WTC11 (cell line): ENCODE results near the gene CASKIN2.
"Not testable (repeated sequence)": the region's sequence is repeated elsewhere in the genome, so short reads cannot be mapped to it uniquely, and the experiment has no call there.

Source experiments
- CBFB ChIP-seq: sonication (generic); formaldehyde crosslinking; IDR thresholded peaks from 2 replicates; pipeline ENCODE4 v1.8.1; 2022; ENCODE audit warnings: mild to moderate bottlenecking, low read depth, missing genetic modification reagents
- JUN ChIP-seq: sonication (generic); formaldehyde crosslinking; IDR thresholded peaks from 2 replicates; pipeline ENCODE4 v1.8.0; 2023; ENCODE audit warnings: mild to moderate bottlenecking, missing genetic modification reagents
- MXD4 ChIP-seq: fragments of 250-450 bp; sonication (Bioruptor Pico); IDR thresholded peaks from 2 replicates; pipeline ENCODE4 v1.8.0; 2021; ENCODE audit warnings: mild to moderate bottlenecking, moderate library complexity, borderline replicate concordance
- SMAD4 ChIP-seq: sonication (generic); formaldehyde crosslinking; IDR thresholded peaks from 2 replicates; pipeline ENCODE4 v1.8.0; 2022; ENCODE audit warnings: mild to moderate bottlenecking, missing genetic modification reagents
- SP1 ChIP-seq: sonication (generic); formaldehyde crosslinking; conservative IDR thresholded peaks from 2 replicates; pipeline ENCODE4 v1.8.1; 2022; ENCODE audit warnings: missing genetic modification reagents
- TF ChIP-seq, protein P1 (sequence below): fragments of 200-600 bp; IDR thresholded peaks from 2 replicates; pipeline ENCODE4 v1.8.0; 2022; ENCODE audit warnings: antibody characterized with exemption
- TF ChIP-seq, protein P2 (sequence below): sonication (generic); formaldehyde crosslinking; IDR thresholded peaks from 2 replicates; pipeline ENCODE4 v1.8.0; 2022; ENCODE audit warnings: mild to moderate bottlenecking, missing genetic modification reagents
- TF ChIP-seq, protein P3 (sequence below): fragments of 250-450 bp; sonication (Bioruptor Pico); conservative IDR thresholded peaks from 2 replicates; pipeline ENCODE4 v1.9.0; 2021; ENCODE audit warnings: mild to moderate bottlenecking
- TF ChIP-seq, protein P4 (sequence below): sonication (generic); formaldehyde crosslinking; IDR thresholded peaks from 2 replicates; pipeline ENCODE4 v1.8.0; 2022; ENCODE audit warnings: mild to moderate bottlenecking, missing genetic modification reagents

DNA sequence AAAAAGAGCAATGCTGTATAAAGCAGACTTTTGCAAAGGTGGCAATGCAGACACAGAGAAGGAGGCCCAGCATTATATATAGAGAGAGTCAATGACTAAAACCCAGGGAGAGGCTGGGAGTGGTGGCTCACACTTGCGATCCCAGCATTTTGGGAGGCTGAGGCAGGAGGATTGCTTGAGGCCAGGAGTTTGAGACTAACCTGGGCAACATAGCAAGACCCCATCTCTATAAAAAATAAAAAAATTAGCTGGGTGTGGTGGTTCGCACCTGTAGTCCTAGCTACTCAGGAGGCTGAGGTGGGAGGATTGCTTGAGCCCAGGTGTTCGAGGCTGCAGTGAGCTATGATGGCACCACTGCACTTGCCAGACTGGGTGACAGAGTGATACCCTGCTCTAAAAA lies 60.7 kb downstream of the CASKIN2 start:
- TF ChIP-seq, protein P1, sequence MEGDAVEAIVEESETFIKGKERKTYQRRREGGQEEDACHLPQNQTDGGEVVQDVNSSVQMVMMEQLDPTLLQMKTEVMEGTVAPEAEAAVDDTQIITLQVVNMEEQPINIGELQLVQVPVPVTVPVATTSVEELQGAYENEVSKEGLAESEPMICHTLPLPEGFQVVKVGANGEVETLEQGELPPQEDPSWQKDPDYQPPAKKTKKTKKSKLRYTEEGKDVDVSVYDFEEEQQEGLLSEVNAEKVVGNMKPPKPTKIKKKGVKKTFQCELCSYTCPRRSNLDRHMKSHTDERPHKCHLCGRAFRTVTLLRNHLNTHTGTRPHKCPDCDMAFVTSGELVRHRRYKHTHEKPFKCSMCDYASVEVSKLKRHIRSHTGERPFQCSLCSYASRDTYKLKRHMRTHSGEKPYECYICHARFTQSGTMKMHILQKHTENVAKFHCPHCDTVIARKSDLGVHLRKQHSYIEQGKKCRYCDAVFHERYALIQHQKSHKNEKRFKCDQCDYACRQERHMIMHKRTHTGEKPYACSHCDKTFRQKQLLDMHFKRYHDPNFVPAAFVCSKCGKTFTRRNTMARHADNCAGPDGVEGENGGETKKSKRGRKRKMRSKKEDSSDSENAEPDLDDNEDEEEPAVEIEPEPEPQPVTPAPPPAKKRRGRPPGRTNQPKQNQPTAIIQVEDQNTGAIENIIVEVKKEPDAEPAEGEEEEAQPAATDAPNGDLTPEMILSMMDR = not testable (repeated sequence)
- not testable (repeated sequence) for TF ChIP-seq CBFB (CRISPR knock-in tag); SMAD4; MXD4 (CRISPR knock-in tag); JUN; SP1 (CRISPR knock-in tag)
- TF ChIP-seq, protein P2, sequence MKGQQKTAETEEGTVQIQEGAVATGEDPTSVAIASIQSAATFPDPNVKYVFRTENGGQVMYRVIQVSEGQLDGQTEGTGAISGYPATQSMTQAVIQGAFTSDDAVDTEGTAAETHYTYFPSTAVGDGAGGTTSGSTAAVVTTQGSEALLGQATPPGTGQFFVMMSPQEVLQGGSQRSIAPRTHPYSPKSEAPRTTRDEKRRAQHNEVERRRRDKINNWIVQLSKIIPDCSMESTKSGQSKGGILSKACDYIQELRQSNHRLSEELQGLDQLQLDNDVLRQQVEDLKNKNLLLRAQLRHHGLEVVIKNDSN = not testable (repeated sequence)
- TF ChIP-seq, protein P3, sequence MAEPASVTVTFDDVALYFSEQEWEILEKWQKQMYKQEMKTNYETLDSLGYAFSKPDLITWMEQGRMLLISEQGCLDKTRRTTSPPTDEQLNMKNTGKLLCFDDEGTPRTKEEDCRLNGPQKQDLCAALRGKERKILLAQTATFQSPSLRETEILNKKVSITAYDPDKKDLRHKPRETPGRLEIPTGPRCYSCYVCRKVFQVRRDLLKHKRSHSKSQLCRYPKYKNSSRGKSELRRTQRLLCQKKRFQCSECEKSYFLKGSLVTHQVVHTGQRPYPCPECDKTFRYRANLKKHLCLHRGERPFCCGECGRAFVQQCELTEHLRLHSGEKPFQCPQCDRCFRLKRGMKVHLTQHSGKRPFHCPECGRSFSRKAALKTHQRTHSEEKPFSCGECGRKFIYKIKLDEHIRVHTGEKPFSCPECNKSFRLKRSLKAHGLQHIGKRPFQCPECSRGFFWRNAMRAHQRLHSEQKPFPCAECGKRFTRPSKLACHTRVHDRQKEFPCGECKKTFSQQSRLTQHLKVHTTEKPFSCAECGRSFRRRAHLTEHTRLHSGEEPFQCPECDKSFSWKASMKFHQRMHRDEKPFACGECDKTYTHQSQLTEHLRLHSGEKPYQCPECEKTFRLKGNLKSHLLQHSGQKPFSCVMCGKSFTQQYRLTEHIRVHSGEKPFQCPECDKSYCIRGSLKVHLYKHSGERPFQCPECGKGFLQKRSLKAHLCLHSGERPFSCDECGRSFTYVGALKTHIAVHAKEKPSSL (CRISPR knock-in tag) = not testable (repeated sequence)
- TF ChIP-seq, protein P4, sequence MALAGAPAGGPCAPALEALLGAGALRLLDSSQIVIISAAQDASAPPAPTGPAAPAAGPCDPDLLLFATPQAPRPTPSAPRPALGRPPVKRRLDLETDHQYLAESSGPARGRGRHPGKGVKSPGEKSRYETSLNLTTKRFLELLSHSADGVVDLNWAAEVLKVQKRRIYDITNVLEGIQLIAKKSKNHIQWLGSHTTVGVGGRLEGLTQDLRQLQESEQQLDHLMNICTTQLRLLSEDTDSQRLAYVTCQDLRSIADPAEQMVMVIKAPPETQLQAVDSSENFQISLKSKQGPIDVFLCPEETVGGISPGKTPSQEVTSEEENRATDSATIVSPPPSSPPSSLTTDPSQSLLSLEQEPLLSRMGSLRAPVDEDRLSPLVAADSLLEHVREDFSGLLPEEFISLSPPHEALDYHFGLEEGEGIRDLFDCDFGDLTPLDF (CRISPR knock-in tag) = not testable (repeated sequence)
